IPS-18c (cell line): ENCODE measurements around the gene NPLOC4.

Experiments
- H3K4me3 ChIP-seq: 2 replicates; pipeline ENCODE4 v1.7.0; 2013; ENCODE audit warnings: low read depth, mild to moderate bottlenecking, low read length, moderate library complexity; ENCODE audit not compliant: insufficient read depth
- H3K9me3 ChIP-seq: one replicate; pipeline ENCODE4 v1.6.1; 2013; ENCODE audit warnings: mild to moderate bottlenecking, low read length, moderate library complexity; ENCODE audit not compliant: control insufficient read depth, insufficient read depth

NPLOC4 gene

GRCh38 chr17:81550830-81551457 lies 86.0 kb downstream of the NPLOC4 start:
- H3K4me3 ChIP-seq = peak overlapping the region; percentile 92
- H3K9me3 ChIP-seq = peaks cover 2% of the 10 kb centered on the region

GRCh38 chr17:81550285-81550684 lies 86.6 kb downstream of the NPLOC4 start:
- Histone ChIP-seq H3K4me3 (no peak overlapping the region), H3K9me3 (peaks cover 2% of the 10 kb centered on the region)

GRCh38 chr17:81549826-81550225 lies 87.1 kb downstream of the NPLOC4 start:
- Histone ChIP-seq H3K9me3 (peaks cover 2% of the 10 kb centered on the region), H3K4me3 (no peak overlapping the region)

- no peak overlapping the region for H3K4me3 ChIP-seq
- peaks cover 2% of the 10 kb centered on the region for H3K9me3 ChIP-seq
Measured at GRCh38 chr17:81549031-81549557, 87.8 kb downstream of the NPLOC4 start.

GRCh38 chr17:81547614-81547982 lies 89.3 kb downstream of the NPLOC4 start:
- no peak overlapping the region for H3K4me3 ChIP-seq
- H3K9me3 ChIP-seq = peaks cover 2% of the 10 kb centered on the region

GRCh38 chr17:81546906-81547613 lies 89.9 kb downstream of the NPLOC4 start:
- Histone ChIP-seq H3K9me3 (peaks cover 2% of the 10 kb centered on the region), H3K4me3 (no peak overlapping the region)

- Histone ChIP-seq H3K9me3 (no peaks in the 10 kb centered on the region), H3K4me3 (no peak overlapping the region)
Measured at GRCh38 chr17:81545160-81545949, 91.6 kb downstream of the NPLOC4 start.

- Histone ChIP-seq H3K4me3 (no peak overlapping the region), H3K9me3 (no peaks in the 10 kb centered on the region)
Measured at GRCh38 chr17:81544281-81544974, 92.5 kb downstream of the NPLOC4 start.

GRCh38 chr17:81543756-81544155 lies 93.2 kb downstream of the NPLOC4 start:
- Histone ChIP-seq H3K4me3 (no peak overlapping the region), H3K9me3 (no peaks in the 10 kb centered on the region)

GRCh38 chr17:81543339-81543675 lies 93.6 kb downstream of the NPLOC4 start:
- no peaks in the 10 kb centered on the region for H3K9me3 ChIP-seq
- no peak overlapping the region for H3K4me3 ChIP-seq

- Histone ChIP-seq H3K4me3 (no peak overlapping the region), H3K9me3 (no peaks in the 10 kb centered on the region)
Measured at GRCh38 chr17:81542431-81543338, 94.2 kb downstream of the NPLOC4 start.

- Histone ChIP-seq H3K4me3 (no peak overlapping the region), H3K9me3 (no peaks in the 10 kb centered on the region)
Measured at GRCh38 chr17:81541123-81541522, 95.8 kb downstream of the NPLOC4 start.

GRCh38 chr17:81540676-81541027 lies 96.3 kb downstream of the NPLOC4 start:
- H3K4me3 ChIP-seq = no peak overlapping the region
- H3K9me3 ChIP-seq = no peaks in the 10 kb centered on the region

- Histone ChIP-seq H3K4me3 (no peak overlapping the region), H3K9me3 (no peaks in the 10 kb centered on the region)
Measured at GRCh38 chr17:81539961-81540675, 96.8 kb downstream of the NPLOC4 start.

GRCh38 chr17:81539571-81539900 lies 97.4 kb downstream of the NPLOC4 start:
- no peaks in the 10 kb centered on the region for H3K9me3 ChIP-seq
- no peak overlapping the region for H3K4me3 ChIP-seq
